HCT116 (cell line): ENCODE measurements around the gene CAMK2D.

Experiments used
- EGR1 ChIP-seq: IDR thresholded peaks from 2 replicates; pipeline ENCODE4 v1.6.1; 2012; ENCODE audit warnings: low read depth
- ELF1 ChIP-seq: IDR thresholded peaks from 2 replicates; pipeline ENCODE4 v1.6.1; 2012; ENCODE audit warnings: low read depth, borderline replicate concordance
- EZH2 ChIP-seq: fragments of 200-600 bp; sonication (generic); IDR thresholded peaks from 2 replicates; pipeline ENCODE4 v1.6.1; 2017; ENCODE audit warnings: antibody characterized with exemption, mixed run types
- EZH2phosphoT487 ChIP-seq: fragments of 200-600 bp; IDR thresholded peaks from 2 replicates; pipeline ENCODE4 v1.6.1; 2018; ENCODE audit warnings: antibody characterized with exemption, borderline replicate concordance
- POLR2A ChIP-seq: IDR thresholded peaks from 2 replicates; pipeline ENCODE4 v1.7.0; 2011; ENCODE audit warnings: borderline replicate concordance; ENCODE audit not compliant: insufficient read depth, insufficient read length; ENCODE audit errors: extremely low read depth
- POLR2AphosphoS5 ChIP-seq: IDR thresholded peaks from 2 replicates; pipeline ENCODE4 v1.6.1; 2011; ENCODE audit warnings: mild to moderate bottlenecking, low read depth, low read length, moderate library complexity
- SP1 ChIP-seq: IDR thresholded peaks from 2 replicates; pipeline ENCODE4 v1.6.1; 2012; ENCODE audit warnings: low read depth
- ZFX ChIP-seq: fragments of 450-650 bp; IDR thresholded peaks from 2 replicates; pipeline ENCODE4 v1.6.1; 2017
- TF ChIP-seq, protein P1 (sequence below), 3 experiments: fragments of 200-600 bp in 1 of 3; sonication (generic) in 1 of 3; IDR thresholded peaks in 2 of 3; conservative IDR thresholded peaks in 1 of 3; 2 replicates each; pipeline ENCODE4 v1.5.1; 2012 to 2017; ENCODE audit warnings: low read depth in 2 of 3, low read length in 2 of 3, antibody characterized with exemption in 1 of 3, borderline replicate concordance in 1 of 3, control low read depth in 1 of 3, mild to moderate bottlenecking in 1 of 3, mixed read lengths in 1 of 3, mixed run types in 1 of 3, moderate library complexity in 1 of 3; ENCODE audit not compliant: insufficient read depth in 1 of 3
- TF ChIP-seq, protein P2 (sequence below): IDR thresholded peaks from 2 replicates; pipeline ENCODE4 v1.6.1; 2012; ENCODE audit warnings: low read depth

DNA sequence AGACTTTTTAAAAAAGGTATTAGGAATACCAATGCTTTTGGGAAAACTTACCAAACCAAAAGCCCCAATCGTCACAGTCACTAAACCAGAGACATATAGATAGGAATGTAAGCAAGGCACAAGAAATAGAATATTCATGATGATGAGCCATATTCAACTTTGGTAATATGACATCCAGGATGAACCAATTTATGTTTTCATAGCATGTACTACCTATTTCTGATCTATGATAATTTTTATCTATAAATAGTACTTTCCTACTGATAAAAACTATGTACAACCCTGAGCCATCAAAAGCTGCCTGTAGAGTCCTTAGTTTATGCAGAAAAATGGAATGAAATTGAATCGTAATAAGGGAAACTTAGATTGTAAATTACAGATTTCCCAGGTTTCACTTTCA, 18.9 kb downstream of the CAMK2D start:
- TF ChIP-seq POLR2AphosphoS5 (no peak), EZH2 (no peak), POLR2A (no peak), EZH2phosphoT487 (no peak), ZFX (no peak), ELF1 (no peak), EGR1 (no peak), SP1 (no peak)
- TF ChIP-seq, protein P1, sequence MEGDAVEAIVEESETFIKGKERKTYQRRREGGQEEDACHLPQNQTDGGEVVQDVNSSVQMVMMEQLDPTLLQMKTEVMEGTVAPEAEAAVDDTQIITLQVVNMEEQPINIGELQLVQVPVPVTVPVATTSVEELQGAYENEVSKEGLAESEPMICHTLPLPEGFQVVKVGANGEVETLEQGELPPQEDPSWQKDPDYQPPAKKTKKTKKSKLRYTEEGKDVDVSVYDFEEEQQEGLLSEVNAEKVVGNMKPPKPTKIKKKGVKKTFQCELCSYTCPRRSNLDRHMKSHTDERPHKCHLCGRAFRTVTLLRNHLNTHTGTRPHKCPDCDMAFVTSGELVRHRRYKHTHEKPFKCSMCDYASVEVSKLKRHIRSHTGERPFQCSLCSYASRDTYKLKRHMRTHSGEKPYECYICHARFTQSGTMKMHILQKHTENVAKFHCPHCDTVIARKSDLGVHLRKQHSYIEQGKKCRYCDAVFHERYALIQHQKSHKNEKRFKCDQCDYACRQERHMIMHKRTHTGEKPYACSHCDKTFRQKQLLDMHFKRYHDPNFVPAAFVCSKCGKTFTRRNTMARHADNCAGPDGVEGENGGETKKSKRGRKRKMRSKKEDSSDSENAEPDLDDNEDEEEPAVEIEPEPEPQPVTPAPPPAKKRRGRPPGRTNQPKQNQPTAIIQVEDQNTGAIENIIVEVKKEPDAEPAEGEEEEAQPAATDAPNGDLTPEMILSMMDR (IDR thresholded peaks at IDR 0.05 in 2 of 3, conservative IDR thresholded peaks at IDR 0.05 in 1 of 3; ENCODE audit: borderline replicate concordance in 1 of 3, insufficient read depth in 1 of 3, low read depth in 2 of 3, low read length in 2 of 3): no peak
- TF ChIP-seq, protein P2, sequence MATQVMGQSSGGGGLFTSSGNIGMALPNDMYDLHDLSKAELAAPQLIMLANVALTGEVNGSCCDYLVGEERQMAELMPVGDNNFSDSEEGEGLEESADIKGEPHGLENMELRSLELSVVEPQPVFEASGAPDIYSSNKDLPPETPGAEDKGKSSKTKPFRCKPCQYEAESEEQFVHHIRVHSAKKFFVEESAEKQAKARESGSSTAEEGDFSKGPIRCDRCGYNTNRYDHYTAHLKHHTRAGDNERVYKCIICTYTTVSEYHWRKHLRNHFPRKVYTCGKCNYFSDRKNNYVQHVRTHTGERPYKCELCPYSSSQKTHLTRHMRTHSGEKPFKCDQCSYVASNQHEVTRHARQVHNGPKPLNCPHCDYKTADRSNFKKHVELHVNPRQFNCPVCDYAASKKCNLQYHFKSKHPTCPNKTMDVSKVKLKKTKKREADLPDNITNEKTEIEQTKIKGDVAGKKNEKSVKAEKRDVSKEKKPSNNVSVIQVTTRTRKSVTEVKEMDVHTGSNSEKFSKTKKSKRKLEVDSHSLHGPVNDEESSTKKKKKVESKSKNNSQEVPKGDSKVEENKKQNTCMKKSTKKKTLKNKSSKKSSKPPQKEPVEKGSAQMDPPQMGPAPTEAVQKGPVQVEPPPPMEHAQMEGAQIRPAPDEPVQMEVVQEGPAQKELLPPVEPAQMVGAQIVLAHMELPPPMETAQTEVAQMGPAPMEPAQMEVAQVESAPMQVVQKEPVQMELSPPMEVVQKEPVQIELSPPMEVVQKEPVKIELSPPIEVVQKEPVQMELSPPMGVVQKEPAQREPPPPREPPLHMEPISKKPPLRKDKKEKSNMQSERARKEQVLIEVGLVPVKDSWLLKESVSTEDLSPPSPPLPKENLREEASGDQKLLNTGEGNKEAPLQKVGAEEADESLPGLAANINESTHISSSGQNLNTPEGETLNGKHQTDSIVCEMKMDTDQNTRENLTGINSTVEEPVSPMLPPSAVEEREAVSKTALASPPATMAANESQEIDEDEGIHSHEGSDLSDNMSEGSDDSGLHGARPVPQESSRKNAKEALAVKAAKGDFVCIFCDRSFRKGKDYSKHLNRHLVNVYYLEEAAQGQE: no peak
